Left lung (tissue), 14 donors: ENCODE measurements around the gene APOC4. TPM values are rescaled to one million over a fixed set of nuclear protein-coding genes. Genes with fewer than 3 reads are reported as not detected.
A peak's percentile ranks its signal among the peaks of the same experiment; 100 is the strongest.

Source experiments
- ATAC-seq: fragments of 200-7000 bp; cut with Tn5 transposase; one replicate; pipeline ENCODE4 v1.9.1; 2020; ENCODE audit warnings: moderate library complexity
- DNase-seq, 4 donors: peaks; one replicate each; pipeline ENCODE4 v3.0.0-alpha.2; 2013 to 2020
- H3K27ac ChIP-seq, 2 donors: fragments of 200-600 bp; sonication (generic) in 1 of 2; one replicate each; pipeline versions ENCODE4 v1.5.0 to v1.8.0; 2020 to 2021
- H3K27me3 ChIP-seq, 2 donors: fragments of 200-600 bp; sonication (generic) in 1 of 2; one replicate each; pipeline versions ENCODE4 v1.5.0 to v1.8.0; 2020 to 2021
- H3K36me3 ChIP-seq, 2 donors: fragments of 200-600 bp; sonication (generic) in 1 of 2; one replicate each; pipeline versions ENCODE4 v1.5.0 to v1.8.0; 2020 to 2021
- H3K4me1 ChIP-seq, 2 donors: fragments of 200-600 bp; one replicate each; pipeline ENCODE4 v1.8.0; 2021
- H3K4me3 ChIP-seq, 2 donors: fragments of 200-600 bp; sonication (generic) in 1 of 2; one replicate each; pipeline versions ENCODE4 v1.5.0 to v1.8.0; 2020 to 2021; ENCODE audit warnings: mild to moderate bottlenecking in 1 of 2
- H3K9me3 ChIP-seq, 2 donors: fragments of 200-600 bp; sonication (generic) in 1 of 2; one replicate each; pipeline versions ENCODE4 v1.5.0 to v1.8.0; 2020 to 2021
- CTCF ChIP-seq, 2 donors: fragments of 200-600 bp; sonication (generic) in 1 of 2; IDR thresholded peaks; one replicate each; pipeline versions ENCODE4 v1.5.0 to v1.8.0; 2021; ENCODE audit warnings: antibody characterized with exemption in 2 of 2
- intact Hi-C, 2 donors: fragments of 100-400 bp; cut with DNase I; formaldehyde crosslinking; loops; one replicate each; pipeline versions ENCODE4 v1.11.2 to v1.14.2; 2022
- long read RNA-seq, 12 donors: library from polyadenylated mRNA in 2 of 12; unstranded in 2 of 12; transcript quantifications; one replicate each; pipeline ENCODE4 v2.0.0 and lab custom pipeline, GENCODE V29; 2019 to 2026
- polyA plus RNA-seq, 6 donors: library from polyadenylated mRNA; unstranded; fragments of 120-200 nt; gene quantifications; one replicate each; pipeline ENCODE4 v1.2.1, GENCODE V29; 2013; ENCODE audit not compliant: insufficient read length in 6 of 6
- total RNA-seq, 2 donors: library from RNA; stranded (reverse); fragmentation: NEBNext Ultra II Directional; extraction: Animal tissue kit (Norgen Biotek cat#: 25700); gene quantifications; one replicate each; pipeline ENCODE4 v1.2.1, GENCODE V29; 2021
- donor health status: DM: no; HTN: yes; CAD: no.
- donor health status: DM: no; HTN: no; CAD: no.

Gene APOC4, protein sequence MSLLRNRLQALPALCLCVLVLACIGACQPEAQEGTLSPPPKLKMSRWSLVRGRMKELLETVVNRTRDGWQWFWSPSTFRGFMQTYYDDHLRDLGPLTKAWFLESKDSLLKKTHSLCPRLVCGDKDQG
- total RNA-seq: not detected
- polyA plus RNA-seq: not detected
- long read RNA-seq, donor 1: 0 reads
- long read RNA-seq, donor 2: 0 reads
- long read RNA-seq, donor 3: 0 reads
- long read RNA-seq, donor 4: 0 reads
- long read RNA-seq, donor 5: 0 reads
- long read RNA-seq, donor 6: 0 reads
- long read RNA-seq, donor 7: 0 reads
- long read RNA-seq, donor 8: 0 reads
- long read RNA-seq, donor 9: 0 reads
- long read RNA-seq, donor 10: 0 reads
- long read RNA-seq, donor 11: 0 reads
- long read RNA-seq, donor 12: 0 reads

DNA sequence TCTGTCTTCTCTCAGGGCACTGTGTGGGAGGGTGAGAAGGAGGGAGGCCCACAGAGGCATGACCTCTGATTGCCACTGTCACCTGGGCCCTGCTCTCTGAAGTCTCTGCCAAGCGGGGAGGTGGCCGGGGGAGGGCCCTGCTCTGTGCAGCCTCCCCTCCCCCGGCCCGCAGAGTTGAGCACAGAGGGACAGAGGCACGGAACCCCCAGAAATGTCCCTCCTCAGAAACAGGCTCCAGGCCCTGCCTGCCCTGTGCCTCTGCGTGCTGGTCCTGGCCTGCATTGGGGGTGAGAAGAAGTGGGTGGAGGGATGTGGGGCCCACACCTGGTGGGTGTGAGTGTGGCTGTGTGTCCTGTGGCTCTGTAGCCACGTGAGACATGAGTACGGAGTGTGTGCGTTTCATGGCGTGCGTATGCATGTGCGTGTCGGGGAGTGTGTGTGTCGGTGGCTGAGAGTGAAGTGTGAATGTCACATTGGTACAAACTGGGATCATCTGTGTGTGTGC is at the start of gene APOC4:
Gene APOC4 (plus strand): TSS at position 171 of the 505 bp plus-strand sequence. CDS start 41 bp downstream, at position 212.
- no peak for ATAC-seq
- Histone ChIP-seq H3K27ac (no peak within 1 kb of the TSS), H3K4me1 (no peaks in the 10 kb centered on the region), H3K36me3 (no peaks in the 10 kb centered on the region), H3K27me3 (no peaks in the 10 kb centered on the region), H3K9me3 (no peaks in the 10 kb centered on the region), H3K4me3 (no peak within 1 kb of the TSS)
- no peak for DNase-seq
- intact Hi-C loops: no loop called here
- TF ChIP-seq CTCF (IDR thresholded peaks at IDR 0.05): no peak

- H3K36me3 ChIP-seq: peaks cover 0 to 60% of the 10 kb centered on the region in 2 donors
- intact Hi-C loops: no loop called here
- H3K27ac ChIP-seq: no peak overlapping the region
- no peaks in the 10 kb centered on the region for H3K27me3 ChIP-seq
- no peaks in the 10 kb centered on the region for H3K9me3 ChIP-seq
- DNase-seq (no peak), ATAC-seq (no peak)
- TF ChIP-seq CTCF (IDR thresholded peaks at IDR 0.05): no peak
- peak overlapping the region in 1 of 2 donors; percentile 80 for H3K4me3 ChIP-seq
- H3K4me1 ChIP-seq: peaks cover 16 to 31% of the 10 kb centered on the region in 2 donors
These were observed 49.1 kb upstream of the APOC4 start for GRCh38 chr19:44892932-44893331.

- H3K27me3 ChIP-seq: no peaks in the 10 kb centered on the region
- no peak for TF ChIP-seq CTCF (IDR thresholded peaks at IDR 0.05)
- DNase-seq: no peak
- H3K9me3 ChIP-seq: no peaks in the 10 kb centered on the region
- H3K4me1 ChIP-seq: peaks cover 16 to 31% of the 10 kb centered on the region in 2 donors
- intact Hi-C loops: no loop called here
- ATAC-seq: no peak
- H3K4me3 ChIP-seq: no peak overlapping the region
- peaks cover 0 to 60% of the 10 kb centered on the region in 2 donors for H3K36me3 ChIP-seq
- H3K27ac ChIP-seq: no peak overlapping the region
These were observed 48.5 kb upstream of the APOC4 start for GRCh38 chr19:44893332-44894051.

- TF ChIP-seq CTCF (IDR thresholded peaks at IDR 0.05): no peak
- Histone ChIP-seq H3K4me3 (no peak overlapping the region), H3K27me3 (no peaks in the 10 kb centered on the region), H3K27ac (no peak overlapping the region), H3K36me3 (peaks cover 0 to 60% of the 10 kb centered on the region in 2 donors), H3K9me3 (no peaks in the 10 kb centered on the region), H3K4me1 (peaks cover 16 to 31% of the 10 kb centered on the region in 2 donors)
- intact Hi-C loops: no loop called here
- no peak for DNase-seq
- ATAC-seq: no peak
These were observed 48.0 kb upstream of the APOC4 start for GRCh38 chr19:44894052-44894400.

- TF ChIP-seq CTCF (IDR thresholded peaks at IDR 0.05): no peak
- Histone ChIP-seq H3K27me3 (no peaks in the 10 kb centered on the region), H3K4me1 (peaks cover 12 to 26% of the 10 kb centered on the region in 2 donors), H3K27ac (no peak overlapping the region), H3K4me3 (no peak overlapping the region), H3K36me3 (peaks cover 0 to 70% of the 10 kb centered on the region in 2 donors), H3K9me3 (no peaks in the 10 kb centered on the region)
- intact Hi-C loops: no loop called here
- ATAC-seq (no peak), DNase-seq (no peak)
These were observed 47.1 kb upstream of the APOC4 start for GRCh38 chr19:44894946-44895345.
